ENCODE results near the gene PDE3B. TPM values are rescaled to one million over a fixed set of nuclear protein-coding genes. Genes with fewer than 3 reads are reported as not detected.
"Not testable (repeated sequence)": the region's sequence is repeated elsewhere in the genome, so short reads cannot be mapped to it uniquely, and the experiment has no call there.

The PDE3B gene
- polyA plus RNA-seq, 10 donors = 1.3 to 4.3 (median 2.1) TPM

GRCh38 chr11:14796028-14796427 is 152.4 kb downstream of the PDE3B start:
- DNase-seq = not testable (repeated sequence)

GRCh38 chr11:14803846-14804245 is 160.2 kb downstream of the PDE3B start:
- DNase-seq = no peak

GRCh38 chr11:14809466-14809865 is 165.9 kb downstream of the PDE3B start:
- DNase-seq = no peak

GRCh38 chr11:14812757-14813156 is 169.2 kb downstream of the PDE3B start:
- no peak for DNase-seq

- DNase-seq = no peak
Measured at GRCh38 chr11:14813516-14813915, 169.9 kb downstream of the PDE3B start.

GRCh38 chr11:14818779-14819178 is 175.2 kb downstream of the PDE3B start:
- no peak for DNase-seq

- DNase-seq = no peak
Measured at GRCh38 chr11:14819596-14819995, 176.0 kb downstream of the PDE3B start.

- DNase-seq = no peak
Measured at GRCh38 chr11:14821031-14821430, 177.4 kb downstream of the PDE3B start.

- DNase-seq = no peak
Measured at GRCh38 chr11:14826600-14826999, 183.0 kb downstream of the PDE3B start.

GRCh38 chr11:14835496-14836492 is 192.2 kb downstream of the PDE3B start:
- no peak for DNase-seq

- DNase-seq = no peak
Measured at GRCh38 chr11:14842002-14842401, 198.4 kb downstream of the PDE3B start.

GRCh38 chr11:14852571-14853177 is 209.1 kb downstream of the PDE3B start:
- DNase-seq = no peak

- DNase-seq = no peak
Measured at GRCh38 chr11:14854057-14854456, 210.5 kb downstream of the PDE3B start.

GRCh38 chr11:14855890-14856289 is 212.3 kb downstream of the PDE3B start:
- DNase-seq = no peak

GRCh38 chr11:14857621-14858020 is 214.0 kb downstream of the PDE3B start:
- no peak for DNase-seq

GRCh38 chr11:14858404-14858803 is 214.8 kb downstream of the PDE3B start:
- DNase-seq = no peak

GRCh38 chr11:14860511-14860910 is 216.9 kb downstream of the PDE3B start:
- no peak for DNase-seq

- DNase-seq = no peak
Measured at GRCh38 chr11:14861680-14862079, 218.1 kb downstream of the PDE3B start.

GRCh38 chr11:14863775-14864174 is 220.2 kb downstream of the PDE3B start:
- not testable (repeated sequence) for DNase-seq

- no peak for DNase-seq
Measured at GRCh38 chr11:14872032-14872431, 228.4 kb downstream of the PDE3B start.

- DNase-seq = no peak
Measured at GRCh38 chr11:14873632-14874031, 230.0 kb downstream of the PDE3B start.

GRCh38 chr11:14875163-14875562 is 231.6 kb downstream of the PDE3B start:
- no peak for DNase-seq

- no peak for DNase-seq
Measured at GRCh38 chr11:14881576-14882193, 238.1 kb downstream of the PDE3B start.

Data from muscle of back (tissue), 11 donors.